ENCODE results near the gene HTT.

Gene HTT

GRCh38 chr4:3201718-3202702 lies 127.5 kb downstream of the HTT start:
- DNase-seq (ENCODE audit: low spot score): no peak

- no peak for DNase-seq (ENCODE audit: low spot score)
These were observed 128.6 kb downstream of the HTT start for GRCh38 chr4:3202836-3203820.

- peak; percentile 79 for DNase-seq (ENCODE audit: low spot score)
These were observed 129.5 kb downstream of the HTT start for GRCh38 chr4:3203971-3204431.

- no peak for DNase-seq (ENCODE audit: low spot score)
These were observed 131.5 kb downstream of the HTT start for GRCh38 chr4:3205995-3206394.

- DNase-seq (ENCODE audit: low spot score): no peak
These were observed 132.1 kb downstream of the HTT start for GRCh38 chr4:3206439-3207100.

GRCh38 chr4:3207531-3208037 lies 133.1 kb downstream of the HTT start:
- DNase-seq (ENCODE audit: low spot score): no peak

- DNase-seq (ENCODE audit: low spot score): no peak
These were observed 134.3 kb downstream of the HTT start for GRCh38 chr4:3208826-3209225.

GRCh38 chr4:3209551-3210325 lies 135.3 kb downstream of the HTT start:
- no peak for DNase-seq (ENCODE audit: low spot score)

- DNase-seq (ENCODE audit: low spot score): no peak
These were observed 136.0 kb downstream of the HTT start for GRCh38 chr4:3210467-3210866.

GRCh38 chr4:3211866-3212265 lies 137.4 kb downstream of the HTT start:
- DNase-seq (ENCODE audit: low spot score): no peak

GRCh38 chr4:3212391-3213105 lies 138.1 kb downstream of the HTT start:
- no peak for DNase-seq (ENCODE audit: low spot score)

- DNase-seq (ENCODE audit: low spot score): no peak
These were observed 138.6 kb downstream of the HTT start for GRCh38 chr4:3213106-3213425.

- DNase-seq (ENCODE audit: low spot score): no peak
These were observed 139.3 kb downstream of the HTT start for GRCh38 chr4:3213661-3214250.

- no peak for DNase-seq (ENCODE audit: low spot score)
These were observed 140.8 kb downstream of the HTT start for GRCh38 chr4:3215256-3215655.

- DNase-seq (ENCODE audit: low spot score): no peak
These were observed 141.3 kb downstream of the HTT start for GRCh38 chr4:3215733-3216132.

- DNase-seq (ENCODE audit: low spot score): no peak
These were observed 142.8 kb downstream of the HTT start for GRCh38 chr4:3217266-3217665.

- no peak for DNase-seq (ENCODE audit: low spot score)
These were observed 143.3 kb downstream of the HTT start for GRCh38 chr4:3217771-3218170.

GRCh38 chr4:3218824-3219760 lies 144.6 kb downstream of the HTT start:
- DNase-seq (ENCODE audit: low spot score): no peak
